Nephron progenitor cell (in vitro differentiated cells): Measurements from ENCODE around the gene ITPKA.

Source experiments
- DNase-seq: peaks from one replicate; pipeline ENCODE4 v3.0.0; 2021
- H3K27ac Mint-ChIP-seq: 2 replicates; pipeline ENCODE4 v1.8.0; 2021; ENCODE audit warnings: mild to moderate bottlenecking, moderate library complexity, mixed read lengths
- H3K27me3 Mint-ChIP-seq: 2 replicates; pipeline ENCODE4 v1.8.0; 2021; ENCODE audit warnings: mild to moderate bottlenecking, low read depth, mixed read lengths; ENCODE audit not compliant: poor library complexity
- H3K36me3 Mint-ChIP-seq: 2 replicates; pipeline ENCODE4 v1.8.0; 2021; ENCODE audit warnings: low read depth, mixed read lengths
- H3K4me1 Mint-ChIP-seq: 2 replicates; pipeline ENCODE4 v1.8.0; 2021; ENCODE audit warnings: mixed read lengths
- H3K4me3 Mint-ChIP-seq: 2 replicates; pipeline ENCODE4 v1.8.0; 2021; ENCODE audit warnings: mild to moderate bottlenecking, moderate library complexity, mixed read lengths
- H3K9me3 Mint-ChIP-seq: 2 replicates; pipeline ENCODE4 v1.8.0; 2021; ENCODE audit warnings: mild to moderate bottlenecking, moderate library complexity, mixed read lengths
- CTCF ChIP-seq: fragments of 200-600 bp; sonication (generic); IDR thresholded peaks from 2 replicates; pipeline ENCODE4 v1.5.0; 2021; ENCODE audit warnings: antibody characterized with exemption

ITPKA gene

DNA sequence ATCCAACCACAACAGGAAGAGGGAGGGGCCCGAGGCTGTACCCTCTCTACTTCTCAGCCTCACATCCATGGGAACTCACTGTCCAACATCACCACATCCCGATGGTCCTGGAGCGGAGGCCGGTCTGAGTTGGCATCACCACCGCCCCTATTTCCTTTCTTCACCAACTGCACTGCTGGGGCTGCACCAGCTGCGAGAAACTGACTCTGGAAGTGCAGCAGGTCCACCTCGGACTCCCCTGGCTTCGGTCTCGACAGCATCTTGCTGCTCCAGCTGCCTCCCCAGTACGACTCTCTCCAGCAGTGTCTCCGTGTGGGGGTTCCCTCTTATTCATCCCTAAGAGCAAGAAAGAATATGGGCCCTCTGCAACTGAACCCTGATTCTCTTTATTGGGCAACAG, 43.2 kb downstream of the ITPKA start:
- TF ChIP-seq CTCF: no peak
- Mint-ChIP-seq H3K4me1 (peaks cover under 1% of the 10 kb centered on the region), H3K27me3 (peaks cover 2% of the 10 kb centered on the region)

DNA sequence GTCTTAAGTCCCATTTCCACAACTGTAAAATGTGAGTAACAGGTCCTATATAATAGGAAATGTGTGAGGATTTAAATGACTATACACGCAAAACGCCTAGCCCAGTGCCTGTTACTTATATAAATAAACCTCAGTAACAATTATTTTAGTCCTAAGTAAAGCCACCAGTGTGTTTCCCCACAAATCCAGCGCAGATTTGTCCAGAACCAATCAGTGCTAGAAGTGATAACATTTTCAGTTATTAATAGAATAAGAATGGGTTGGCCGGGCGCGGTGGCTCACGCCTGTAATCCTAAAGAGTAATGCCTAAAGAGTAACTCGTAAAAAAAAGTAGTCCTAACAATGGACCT, 49.8 kb downstream of the ITPKA start:
- H3K36me3 Mint-ChIP-seq: peaks cover 5% of the 10 kb centered on the region
- H3K4me1 Mint-ChIP-seq: peaks cover 16% of the 10 kb centered on the region
- H3K27me3 Mint-ChIP-seq: peaks cover 8% of the 10 kb centered on the region
- no peak for TF ChIP-seq CTCF
- H3K9me3 Mint-ChIP-seq: no peaks in the 10 kb centered on the region
- peak overlapping the region; percentile 100 for H3K27ac Mint-ChIP-seq
- no peak for DNase-seq
- H3K4me3 Mint-ChIP-seq: peak overlapping the region; percentile 99

More for the DNA sequence above, 43.2 kb downstream of the ITPKA start:
- no peak for DNase-seq
- Mint-ChIP-seq H3K4me3 (no peak overlapping the region), H3K27ac (no peak overlapping the region), H3K36me3 (peaks cover 47% of the 10 kb centered on the region), H3K9me3 (no peaks in the 10 kb centered on the region)

GRCh38 chr15:41544650-41545015, 51.0 kb downstream of the ITPKA start:
- H3K4me1 Mint-ChIP-seq: peaks cover 16% of the 10 kb centered on the region
- no peak overlapping the region for H3K27ac Mint-ChIP-seq
- peak overlapping the region; percentile 99 for H3K4me3 Mint-ChIP-seq

GRCh38 chr15:41545218-41545617, 51.5 kb downstream of the ITPKA start:
- no peak for TF ChIP-seq CTCF
- Mint-ChIP-seq H3K27me3 (peaks cover 10% of the 10 kb centered on the region), H3K9me3 (no peaks in the 10 kb centered on the region), H3K4me1 (peaks cover 16% of the 10 kb centered on the region), H3K4me3 (peak overlapping the region; percentile 99), H3K36me3 (no peaks in the 10 kb centered on the region), H3K27ac (no peak overlapping the region)
- DNase-seq: no peak

More at GRCh38 chr15:41544650-41545015, 51.0 kb downstream of the ITPKA start:
- peaks cover 10% of the 10 kb centered on the region for H3K27me3 Mint-ChIP-seq
- no peaks in the 10 kb centered on the region for H3K9me3 Mint-ChIP-seq
- no peak for DNase-seq
- H3K36me3 Mint-ChIP-seq: no peaks in the 10 kb centered on the region
- TF ChIP-seq CTCF: no peak

DNA sequence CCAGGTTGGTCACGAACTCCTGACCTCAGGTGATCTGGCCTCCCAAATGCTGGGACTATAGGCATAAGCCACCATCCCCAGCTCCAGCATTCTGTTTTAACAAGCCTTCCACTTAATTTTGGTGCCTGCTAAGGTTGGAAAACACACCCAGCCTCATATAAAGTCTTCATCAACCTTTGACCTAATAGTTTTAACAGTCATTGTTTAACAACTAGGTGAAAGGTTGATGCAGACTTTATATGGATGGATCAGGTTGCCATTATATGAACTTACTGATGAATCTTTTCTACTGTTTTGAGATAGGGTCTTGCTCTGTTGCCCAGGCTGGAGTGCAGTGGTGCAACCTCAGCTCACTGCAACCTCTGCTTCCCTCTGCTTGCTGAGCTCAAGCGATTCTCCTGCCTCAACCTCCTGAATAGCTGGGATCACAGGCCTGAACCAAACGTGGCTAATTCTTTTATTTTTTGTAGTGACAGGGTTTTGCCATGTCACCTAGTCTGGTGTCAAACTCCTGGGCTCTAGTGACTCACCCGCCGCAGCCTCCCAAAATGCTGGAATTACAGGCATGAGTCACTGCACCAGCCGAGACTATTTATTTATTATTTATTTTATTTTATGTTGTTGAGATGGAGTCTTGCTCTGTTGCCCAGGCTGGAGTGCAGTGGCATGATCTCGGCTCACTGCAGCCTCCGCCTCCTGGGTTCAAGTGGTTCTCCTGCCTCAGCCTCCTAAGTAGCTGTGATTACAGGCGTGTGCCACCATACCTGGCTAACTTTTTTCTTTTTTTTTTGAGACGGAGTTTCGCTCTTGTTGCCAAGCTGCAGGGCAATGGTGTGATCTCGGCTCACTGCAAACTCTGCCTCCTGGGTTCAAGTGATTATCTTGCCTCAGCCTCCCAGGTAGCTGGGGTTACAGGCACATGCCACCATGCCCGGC, 53.4 kb downstream of the ITPKA start:
- no peak for TF ChIP-seq CTCF
- peaks cover 13% of the 10 kb centered on the region for H3K4me1 Mint-ChIP-seq
- DNase-seq: no peak
- H3K4me3 Mint-ChIP-seq: no peak overlapping the region
- peaks cover 10% of the 10 kb centered on the region for H3K27me3 Mint-ChIP-seq
- no peak overlapping the region for H3K27ac Mint-ChIP-seq
- H3K36me3 Mint-ChIP-seq: no peaks in the 10 kb centered on the region
- no peaks in the 10 kb centered on the region for H3K9me3 Mint-ChIP-seq
